Measurements from ENCODE around the gene CSNK2A1. TPM values are rescaled to one million over a fixed set of nuclear protein-coding genes. Genes with fewer than 3 reads are reported as not detected.

The CSNK2A1 gene
- total and polyA plus RNA-seq, 2 donors (not counting 1 experiment from before 2014, with no cell fraction given) = 28.3 to 125 TPM

DNA sequence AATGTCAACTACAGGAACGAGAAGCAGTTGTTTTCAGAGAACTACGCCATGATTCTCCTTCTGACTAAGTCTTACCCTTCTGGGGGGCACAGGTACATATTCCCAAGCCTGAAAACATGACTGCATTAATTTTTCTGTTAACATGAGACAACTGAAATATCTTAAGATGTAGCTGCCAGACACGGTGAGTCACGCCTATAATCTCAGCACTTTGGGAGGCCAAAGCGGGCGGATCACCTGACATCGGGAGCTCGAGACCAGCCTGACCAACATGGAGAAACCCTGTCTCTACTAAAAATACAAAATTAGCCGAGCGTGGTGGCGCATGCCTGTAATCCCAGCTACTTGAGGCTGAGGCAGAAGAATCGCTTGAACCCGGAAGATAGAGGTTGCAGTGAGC, 103.0 kb downstream of the CSNK2A1 start:
- Histone ChIP-seq H3K27ac (ENCODE audit: low read length in 2 of 2) (no peak overlapping the region), H3K79me2 (ENCODE audit: control insufficient read depth, insufficient read depth, low read length) (no peaks in the 10 kb centered on the region), H4K20me1 (ENCODE audit: control insufficient read depth, insufficient read depth, low read length, poor library complexity, severe bottlenecking) (no peaks in the 10 kb centered on the region), H3K9ac (ENCODE audit: low read length) (no peak overlapping the region), H3K9me3 (ENCODE audit: control extremely low read depth in 1 of 3, control insufficient read depth in 2 of 3, insufficient read depth in 1 of 3, low read length in 2 of 3) (no peaks in the 10 kb centered on the region), H3K27me3 (replicated peaks in 1 of 4; ENCODE audit: control extremely low read depth in 1 of 4, control insufficient read depth in 3 of 4, insufficient read depth in 4 of 4, low read length in 3 of 4) (no peaks in the 10 kb centered on the region), H3K4me1 (ENCODE audit: control insufficient read depth in 2 of 2, insufficient read depth in 2 of 2, low read length in 2 of 2) (peaks cover 22 to 26% of the 10 kb centered on the region in 2 donors), H3K4me3 (ENCODE audit: control extremely low read depth in 1 of 5, extremely low read depth in 1 of 5, insufficient read depth in 1 of 5, low read depth in 2 of 5, low read length in 4 of 5) (no peak overlapping the region), H3K36me3 (replicated peaks in 1 of 2; ENCODE audit: control extremely low read depth in 1 of 2, control insufficient read depth in 1 of 2, extremely low read depth in 1 of 2, insufficient read depth in 2 of 2, low read length in 1 of 2) (peaks cover 3 to 66% of the 10 kb centered on the region in 2 experiments), H3K4me2 (replicated peaks; ENCODE audit: low read depth, low read length, poor library complexity, severe bottlenecking) (no peak overlapping the region), H2AFZ (ENCODE audit: insufficient read depth, low read depth, low read length, poor library complexity, severe bottlenecking) (no peak overlapping the region)
- ChIA-PET POLR2A (no interaction called here), CTCF (interaction anchor here (0.6 kb wide), 1 partner anchor 11 kb away, joined by 3 read pairs; no protein-coding TSS in a partner anchor)
- ATAC-seq (ENCODE audit: low read depth) = no peak
- over 99% methylated on average over 11 of the region's 13 CpGs for WGBS (ENCODE audit: insufficient coverage)
- DNase-seq = no peak
- Mint-ChIP-seq H3K4me3 (no peak overlapping the region), H3K27me3 (no peaks in the 10 kb centered on the region), H3K27ac (no peak overlapping the region), H3K9me3 (ENCODE audit: insufficient read depth) (no peaks in the 10 kb centered on the region), H3K4me1 (peaks cover 37% of the 10 kb centered on the region)
- intact Hi-C loops (cut with micrococcal nuclease) = no loop called here
- TF ChIP-seq, protein P1, sequence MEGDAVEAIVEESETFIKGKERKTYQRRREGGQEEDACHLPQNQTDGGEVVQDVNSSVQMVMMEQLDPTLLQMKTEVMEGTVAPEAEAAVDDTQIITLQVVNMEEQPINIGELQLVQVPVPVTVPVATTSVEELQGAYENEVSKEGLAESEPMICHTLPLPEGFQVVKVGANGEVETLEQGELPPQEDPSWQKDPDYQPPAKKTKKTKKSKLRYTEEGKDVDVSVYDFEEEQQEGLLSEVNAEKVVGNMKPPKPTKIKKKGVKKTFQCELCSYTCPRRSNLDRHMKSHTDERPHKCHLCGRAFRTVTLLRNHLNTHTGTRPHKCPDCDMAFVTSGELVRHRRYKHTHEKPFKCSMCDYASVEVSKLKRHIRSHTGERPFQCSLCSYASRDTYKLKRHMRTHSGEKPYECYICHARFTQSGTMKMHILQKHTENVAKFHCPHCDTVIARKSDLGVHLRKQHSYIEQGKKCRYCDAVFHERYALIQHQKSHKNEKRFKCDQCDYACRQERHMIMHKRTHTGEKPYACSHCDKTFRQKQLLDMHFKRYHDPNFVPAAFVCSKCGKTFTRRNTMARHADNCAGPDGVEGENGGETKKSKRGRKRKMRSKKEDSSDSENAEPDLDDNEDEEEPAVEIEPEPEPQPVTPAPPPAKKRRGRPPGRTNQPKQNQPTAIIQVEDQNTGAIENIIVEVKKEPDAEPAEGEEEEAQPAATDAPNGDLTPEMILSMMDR (IDR thresholded peaks at IDR 0.05) = no peak
- TF ChIP-seq EZH2 (IDR thresholded peaks at IDR 0.05; ENCODE audit: borderline replicate concordance, insufficient read depth, low read depth, low read length, poor library complexity, severe bottlenecking) = no peak

DNA sequence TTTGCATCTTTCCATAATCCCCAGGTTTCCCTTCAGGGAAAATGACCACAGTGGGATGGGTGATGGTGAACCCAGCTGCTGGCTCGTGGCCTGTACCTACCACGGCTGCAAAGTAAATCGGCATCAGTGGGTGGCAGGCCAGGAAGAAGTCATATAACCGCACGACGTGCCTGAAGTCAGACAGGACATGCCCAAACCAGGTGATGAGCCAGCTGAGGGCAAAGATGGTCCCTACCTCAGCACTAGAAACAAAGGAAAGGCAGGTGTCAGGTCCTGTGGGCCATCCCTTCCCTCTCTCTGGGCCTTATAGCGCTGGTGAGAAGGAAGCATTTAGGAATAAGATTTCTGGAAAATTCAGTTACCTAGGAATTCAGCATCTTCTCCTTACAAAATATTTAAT, 103.4 kb downstream of the CSNK2A1 start:
- 100% methylated on average over 6 of the region's 7 CpGs for WGBS (ENCODE audit: insufficient coverage)
- peaks cover 22 to 26% of the 10 kb centered on the region in 2 donors for H3K4me1 ChIP-seq (ENCODE audit: control insufficient read depth in 2 of 2, insufficient read depth in 2 of 2, low read length in 2 of 2)
- no peak overlapping the region for H3K4me3 Mint-ChIP-seq
- no peak overlapping the region for H3K9ac ChIP-seq (ENCODE audit: low read length)
- intact Hi-C loops (cut with micrococcal nuclease) = no loop called here
- peaks cover 42% of the 10 kb centered on the region for H3K4me1 Mint-ChIP-seq
- H3K27me3 ChIP-seq (replicated peaks in 1 of 4; ENCODE audit: control extremely low read depth in 1 of 4, control insufficient read depth in 3 of 4, insufficient read depth in 4 of 4, low read length in 3 of 4) = no peaks in the 10 kb centered on the region
- no peaks in the 10 kb centered on the region for H3K27me3 Mint-ChIP-seq
- H3K27ac Mint-ChIP-seq = peak overlapping the region; percentile 37
- DNase-seq (no peak), ATAC-seq (ENCODE audit: low read depth) (no peak)
- H3K79me2 ChIP-seq (ENCODE audit: control insufficient read depth, insufficient read depth, low read length) = no peaks in the 10 kb centered on the region
- POLR2A ChIA-PET = no interaction called here
- TF ChIP-seq EZH2 (IDR thresholded peaks at IDR 0.05; ENCODE audit: borderline replicate concordance, insufficient read depth, low read depth, low read length, poor library complexity, severe bottlenecking) = no peak
- TF ChIP-seq, protein P1 (IDR thresholded peaks at IDR 0.05) = no peak
- no peak overlapping the region for H3K4me3 ChIP-seq (ENCODE audit: control extremely low read depth in 1 of 5, extremely low read depth in 1 of 5, insufficient read depth in 1 of 5, low read depth in 2 of 5, low read length in 4 of 5)
- CTCF ChIA-PET = interaction anchor here (0.6 to 2.3 kb wide), 2 partner anchors 11 to 36 kb away, joined by 3 to 5 read pairs; no protein-coding TSS in a partner anchor
- no peaks in the 10 kb centered on the region for H3K9me3 ChIP-seq (ENCODE audit: control extremely low read depth in 1 of 3, control insufficient read depth in 2 of 3, insufficient read depth in 1 of 3, low read length in 2 of 3)
- peaks cover 3 to 67% of the 10 kb centered on the region in 2 experiments for H3K36me3 ChIP-seq (replicated peaks in 1 of 2; ENCODE audit: control extremely low read depth in 1 of 2, control insufficient read depth in 1 of 2, extremely low read depth in 1 of 2, insufficient read depth in 2 of 2, low read length in 1 of 2)
- no peak overlapping the region for H3K4me2 ChIP-seq (replicated peaks; ENCODE audit: low read depth, low read length, poor library complexity, severe bottlenecking)
- H3K9me3 Mint-ChIP-seq (ENCODE audit: insufficient read depth) = no peaks in the 10 kb centered on the region
- no peak overlapping the region for H2AFZ ChIP-seq (ENCODE audit: insufficient read depth, low read depth, low read length, poor library complexity, severe bottlenecking)
- H4K20me1 ChIP-seq (ENCODE audit: control insufficient read depth, insufficient read depth, low read length, poor library complexity, severe bottlenecking) = no peaks in the 10 kb centered on the region
- no peak overlapping the region for H3K27ac ChIP-seq (ENCODE audit: low read length in 2 of 2)
